GM21381 (cell line): ENCODE results near the gene DBX2.
"Not testable (repeated sequence)": the region's sequence is repeated elsewhere in the genome, so short reads cannot be mapped to it uniquely, and the experiment has no call there.

Experiments
- ATAC-seq: cut with Tn5 transposase; IDR thresholded peaks from one replicate; pipeline ENCODE4 v1.9.1; 2021; ENCODE audit warnings: mild to moderate bottlenecking, moderate library complexity; ENCODE audit not compliant: unreplicated experiment

Gene DBX2

DNA sequence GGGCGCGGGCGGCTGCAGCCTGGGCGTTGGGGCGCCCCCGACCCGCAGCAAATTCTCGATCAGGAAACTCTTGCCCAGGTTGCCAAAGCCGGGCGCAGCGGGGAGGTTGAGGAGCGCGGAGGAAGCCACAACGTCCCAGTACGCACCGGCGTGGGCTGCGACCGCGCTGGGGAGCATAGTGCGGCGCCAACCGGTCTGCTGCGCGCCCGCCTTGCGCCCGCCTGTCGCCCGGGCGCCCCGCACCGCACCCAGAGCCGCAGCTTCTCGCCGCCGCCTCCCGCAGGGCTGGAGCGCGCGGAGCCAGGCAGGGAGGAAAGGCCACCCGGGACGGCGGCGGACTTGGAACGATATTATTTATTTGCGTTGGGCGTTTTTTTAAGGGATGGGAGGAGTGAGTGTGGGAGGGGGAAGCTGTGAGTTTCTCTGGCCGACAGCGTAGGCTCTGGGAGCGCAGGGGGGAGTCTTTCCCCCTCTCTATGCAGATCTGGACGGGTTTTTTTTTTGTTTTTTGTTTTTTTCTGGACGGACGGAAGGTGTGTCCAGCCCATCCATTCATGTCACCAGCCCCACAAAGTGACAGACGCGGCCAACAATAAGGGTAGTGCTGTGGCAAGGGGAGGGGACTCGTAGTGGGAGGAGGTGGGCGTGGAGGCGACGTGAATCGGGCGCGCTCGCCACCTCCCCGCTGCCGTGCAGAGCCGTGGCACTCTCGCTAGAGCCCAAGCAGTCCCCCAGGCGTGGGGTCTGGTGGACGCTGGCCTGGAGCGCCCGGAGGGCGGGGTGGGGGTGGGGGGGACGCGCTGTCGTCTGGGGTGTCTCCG, at the start of gene DBX2:
TSS of gene DBX2 (minus strand) at position 349 of the 821 bp plus-strand sequence. CDS start at position 177, 172 bp downstream.
- ATAC-seq: no peak

DNA sequence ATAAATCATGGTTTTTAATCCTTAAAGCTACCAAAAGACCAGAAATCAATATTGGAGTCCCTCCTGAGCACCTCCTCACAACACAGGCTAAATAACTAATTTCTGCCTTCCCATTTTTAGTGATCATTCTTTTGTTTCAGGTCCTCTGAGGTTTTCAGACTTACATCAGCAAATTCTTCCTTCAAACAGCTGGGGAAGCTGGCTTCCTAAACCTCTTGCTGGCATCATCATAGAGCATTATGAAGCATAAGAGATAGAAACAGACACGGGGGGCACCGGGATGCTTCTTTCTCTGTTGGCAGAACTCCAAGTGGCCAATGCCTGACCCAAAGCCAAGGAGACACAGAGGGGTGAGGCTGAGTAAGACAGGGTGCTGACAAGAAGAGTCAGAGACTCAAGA, 47.9 kb upstream of the DBX2 start:
- ATAC-seq: no peak

DNA sequence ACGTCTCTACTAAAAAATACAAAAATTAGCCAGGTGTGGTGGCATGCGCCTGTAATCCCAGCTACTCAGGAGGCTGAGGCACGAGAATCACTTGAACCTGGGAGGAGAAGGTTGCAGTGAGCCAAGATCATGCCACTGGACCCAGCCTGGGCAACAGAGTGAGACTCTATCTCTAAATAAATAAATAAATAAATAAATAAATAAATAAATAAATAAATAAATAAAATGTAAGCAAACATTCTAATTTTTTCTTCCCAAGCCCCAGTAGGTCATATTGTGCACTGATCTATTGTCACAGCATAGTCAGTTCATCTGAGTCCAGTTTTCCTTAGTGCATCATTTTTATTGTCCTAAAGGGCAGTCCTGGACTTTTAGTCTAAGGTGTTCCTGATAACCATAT, 44.5 kb upstream of the DBX2 start:
- not testable (repeated sequence) for ATAC-seq

DNA sequence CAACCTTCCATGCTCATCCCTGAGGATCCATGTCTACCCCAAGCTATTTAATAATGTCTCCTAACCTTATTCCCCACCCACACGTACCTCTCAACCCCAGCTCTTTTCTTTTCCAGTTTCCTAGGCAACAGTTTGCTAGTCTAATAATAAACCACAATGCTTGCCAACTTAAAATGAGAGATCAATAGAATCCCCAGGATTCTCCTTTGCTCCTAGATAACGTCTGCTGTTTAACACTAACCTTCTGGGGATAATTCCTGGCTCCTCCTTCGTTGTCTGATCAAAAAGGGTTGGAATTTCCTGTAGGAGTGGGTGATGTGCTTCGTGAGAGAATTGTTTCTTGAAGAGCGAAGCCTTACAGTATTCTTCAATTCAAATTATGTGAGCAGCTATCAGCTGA, 42.2 kb upstream of the DBX2 start:
- ATAC-seq: no peak

DNA sequence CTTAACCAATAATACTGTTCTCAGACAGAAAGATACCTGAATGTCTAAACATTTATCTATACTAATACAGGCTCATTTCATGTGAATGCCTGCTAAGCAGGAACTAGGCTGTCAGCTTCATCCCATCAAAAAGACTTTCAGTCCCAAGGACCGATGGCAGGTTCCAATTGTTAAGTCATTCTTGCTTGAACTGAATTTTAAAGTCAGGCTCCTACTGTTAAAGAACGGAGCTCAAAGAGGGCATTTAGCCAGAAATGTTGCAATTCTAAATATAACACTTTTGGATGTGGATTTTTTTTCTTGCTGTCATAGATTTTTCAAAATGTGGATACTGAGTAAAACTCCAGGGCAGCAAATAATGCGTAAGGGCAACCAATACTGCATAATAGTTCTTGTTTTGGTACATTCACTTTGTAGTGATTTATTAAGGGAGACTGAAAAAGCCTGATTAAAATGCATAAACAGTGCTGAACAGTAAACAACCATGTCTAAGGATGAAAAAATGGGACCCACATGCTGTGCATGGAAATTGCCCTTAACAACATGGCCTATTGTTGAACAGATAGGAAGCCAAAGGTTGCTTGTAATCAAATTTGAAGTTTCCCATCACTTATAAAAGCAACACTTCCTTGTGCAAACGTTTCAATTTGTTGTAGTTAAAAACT, 38.6 kb upstream of the DBX2 start:
- ATAC-seq: no peak

DNA sequence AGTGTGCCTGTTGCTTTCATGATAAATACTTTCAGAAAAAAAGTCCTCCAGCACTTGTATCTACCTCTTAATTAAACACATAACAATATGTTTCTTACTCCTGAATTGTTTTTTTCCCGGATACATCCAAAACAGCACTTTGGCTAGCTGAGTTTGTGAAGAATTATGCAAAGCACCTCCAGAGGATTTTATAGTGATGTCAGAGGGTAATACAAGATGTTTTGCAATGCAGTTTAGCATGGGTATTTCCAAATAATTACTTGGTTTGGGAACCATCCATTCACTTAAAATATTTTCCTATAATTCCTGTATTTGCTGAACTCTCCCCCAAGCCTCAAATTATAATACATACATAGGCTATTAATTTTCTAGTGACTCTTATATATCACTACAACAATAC, 37.7 kb upstream of the DBX2 start:
- ATAC-seq: no peak

DNA sequence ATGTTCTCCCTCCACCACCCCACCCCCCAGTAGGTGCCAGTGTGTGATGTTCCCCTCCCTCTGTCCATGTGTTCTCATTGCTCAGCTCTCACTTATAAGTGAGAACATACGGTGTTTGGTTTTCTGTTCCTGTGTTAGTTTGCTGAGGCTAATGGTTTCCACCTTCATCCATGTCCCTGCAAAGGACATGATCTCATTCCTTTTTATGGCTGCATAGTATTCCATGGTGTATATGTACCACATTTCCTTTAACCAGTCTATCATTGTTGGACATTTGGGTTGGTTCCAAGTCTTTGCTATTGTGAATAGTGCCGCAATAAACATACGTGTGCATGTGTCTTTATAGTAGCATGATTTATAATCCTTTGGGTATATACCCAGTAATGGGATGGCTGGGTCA, 33.3 kb upstream of the DBX2 start:
- not testable (repeated sequence) for ATAC-seq

DNA sequence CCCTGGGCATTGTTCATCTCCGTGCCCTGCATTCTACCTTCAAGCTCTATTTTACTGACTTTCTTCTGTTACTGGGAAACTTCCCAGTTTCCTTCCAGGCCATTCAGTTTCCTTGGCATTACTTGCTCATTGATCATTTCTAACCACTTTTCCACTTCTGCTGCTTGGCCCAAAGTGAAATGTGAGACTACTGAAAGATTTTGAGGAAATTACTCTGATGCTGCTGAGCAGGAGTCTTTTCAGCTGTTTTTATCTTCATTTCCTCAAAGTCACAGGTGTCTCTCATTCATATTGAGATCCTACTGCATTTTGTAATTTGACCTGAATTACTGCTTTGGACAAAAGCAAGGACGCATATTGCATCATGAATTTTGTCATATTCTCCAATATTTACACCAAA, 26.4 kb upstream of the DBX2 start:
- ATAC-seq: no peak

DNA sequence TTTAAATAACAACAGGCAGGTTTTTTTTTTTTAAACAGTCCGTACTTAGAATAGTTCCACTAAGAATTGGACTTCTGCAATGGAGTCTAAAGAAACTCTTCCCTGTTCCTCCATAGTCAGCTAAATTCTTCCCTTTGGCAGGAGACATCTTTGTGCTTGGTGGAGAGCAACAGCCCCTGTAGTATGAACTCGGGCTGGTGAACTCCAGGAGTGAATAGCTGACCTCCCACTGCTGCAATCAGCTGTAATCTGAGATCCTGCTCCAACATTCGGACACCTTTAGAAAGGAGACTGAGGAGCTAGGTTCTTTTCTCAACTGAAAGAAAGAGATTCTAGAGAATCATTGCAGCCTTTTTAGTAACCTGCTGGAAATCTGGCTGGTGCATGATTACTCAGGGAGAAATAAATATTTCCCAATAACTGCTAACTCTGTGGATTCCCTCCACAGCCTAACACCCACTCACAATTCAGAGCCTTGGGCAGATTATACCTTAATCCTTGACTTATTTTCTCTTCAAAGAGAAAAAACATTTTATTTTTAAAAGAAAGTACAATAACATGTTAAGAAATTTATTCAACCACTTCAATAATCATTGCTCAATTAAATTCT, 25.6 kb upstream of the DBX2 start:
- ATAC-seq: no peak

DNA sequence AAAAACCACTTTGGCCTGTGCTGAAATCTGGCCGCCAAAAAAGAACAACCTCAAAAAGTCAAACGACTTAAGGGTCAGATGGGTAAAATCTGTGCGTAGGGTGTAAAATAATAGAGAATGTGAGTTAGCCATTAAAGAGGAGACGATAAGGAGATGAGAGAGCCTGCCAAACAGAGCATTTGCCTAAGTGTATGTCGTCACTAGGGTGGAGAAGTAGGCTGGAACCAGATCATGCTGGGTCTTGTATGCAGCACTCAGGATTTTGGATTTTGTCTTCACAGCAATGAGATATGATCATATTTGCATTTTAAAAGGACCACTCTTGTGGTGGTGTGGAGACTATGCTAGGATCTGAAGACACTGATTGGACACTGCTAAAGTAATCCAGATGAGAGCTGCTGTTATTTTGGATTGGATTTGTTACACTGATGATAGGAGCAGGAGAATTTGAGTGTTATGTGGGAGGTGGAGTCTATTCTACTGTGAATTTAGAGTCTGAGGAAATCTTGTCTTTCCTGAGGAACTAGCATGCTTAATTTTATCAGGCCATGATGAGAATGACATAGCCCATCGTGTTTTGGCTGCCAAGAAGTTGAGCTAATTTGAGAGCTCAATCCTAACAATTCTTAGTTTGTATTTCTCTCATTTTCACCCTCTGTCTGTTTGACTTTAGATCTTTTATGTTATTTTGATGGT, 24.8 kb upstream of the DBX2 start:
- ATAC-seq: no peak

DNA sequence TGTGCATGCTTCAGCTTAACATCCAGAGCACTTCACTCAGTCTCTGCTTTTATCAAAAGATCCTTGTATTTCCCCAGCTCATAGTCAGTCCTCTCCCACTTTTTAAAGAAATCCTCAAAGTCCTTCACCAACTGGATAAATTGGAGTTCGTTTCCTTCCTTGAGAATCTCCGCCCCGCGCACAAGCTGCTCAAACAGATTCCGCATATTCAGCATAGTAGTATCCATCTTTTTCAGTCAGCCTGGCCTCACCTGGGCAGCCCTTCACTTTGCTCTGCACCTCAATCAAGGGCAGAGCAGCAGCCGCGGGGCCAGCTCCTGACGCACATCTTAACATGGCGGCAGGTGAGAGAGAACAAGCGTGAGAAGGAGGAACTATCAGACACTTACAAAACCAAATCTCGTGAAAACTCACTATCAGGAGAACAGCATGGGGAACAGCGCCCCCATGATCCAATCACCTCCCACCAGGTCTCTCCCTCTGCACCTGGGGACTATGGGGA, 14.3 kb upstream of the DBX2 start:
- no peak for ATAC-seq

DNA sequence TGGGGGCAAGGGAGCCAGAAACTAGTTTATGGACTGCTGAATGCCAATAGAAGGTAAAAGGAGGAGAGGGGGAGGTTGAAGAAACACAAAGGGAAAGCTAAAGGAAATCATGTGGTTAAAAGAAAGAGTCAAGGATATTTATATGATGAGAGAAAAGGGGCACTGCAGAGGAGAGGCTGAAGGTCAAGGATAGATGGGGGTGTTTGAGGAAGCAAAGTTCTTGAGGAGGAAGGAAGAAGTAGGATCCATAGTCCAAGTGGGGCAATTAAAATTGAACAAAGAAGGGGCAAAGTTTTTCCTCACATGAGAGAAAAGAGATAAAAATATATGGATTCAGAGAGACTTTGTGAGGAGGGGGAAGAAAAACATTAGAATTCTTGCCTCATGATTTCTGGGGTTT, 10.1 kb upstream of the DBX2 start:
- no peak for ATAC-seq

DNA sequence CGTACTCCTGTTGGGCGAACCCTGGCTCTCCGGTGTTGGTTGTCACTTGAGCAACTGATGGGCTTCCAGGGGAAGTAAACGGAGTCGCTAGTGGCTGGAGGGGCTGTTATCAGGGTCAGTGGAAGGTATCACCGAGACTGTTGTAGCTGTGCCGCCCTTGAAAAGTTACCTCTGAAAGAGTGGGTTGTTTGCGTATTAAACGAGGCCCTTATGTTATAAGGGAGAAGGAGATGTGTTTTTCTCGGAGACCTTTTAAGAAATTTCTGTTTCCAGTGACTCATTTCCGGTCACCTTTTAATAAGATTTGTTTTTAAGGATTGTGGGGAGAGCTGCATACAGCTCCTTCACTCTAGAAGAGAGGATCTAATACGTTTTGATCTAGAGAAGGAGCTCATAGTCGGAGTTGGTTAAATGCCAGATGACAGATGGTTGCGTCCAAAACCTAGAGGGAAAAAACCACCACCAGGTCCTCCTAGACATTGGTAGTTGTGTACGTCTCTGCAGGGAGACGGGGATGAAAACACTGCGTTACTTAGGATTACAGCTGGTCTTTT, 750 bp upstream of the DBX2 start:
- ATAC-seq: no peak

DNA sequence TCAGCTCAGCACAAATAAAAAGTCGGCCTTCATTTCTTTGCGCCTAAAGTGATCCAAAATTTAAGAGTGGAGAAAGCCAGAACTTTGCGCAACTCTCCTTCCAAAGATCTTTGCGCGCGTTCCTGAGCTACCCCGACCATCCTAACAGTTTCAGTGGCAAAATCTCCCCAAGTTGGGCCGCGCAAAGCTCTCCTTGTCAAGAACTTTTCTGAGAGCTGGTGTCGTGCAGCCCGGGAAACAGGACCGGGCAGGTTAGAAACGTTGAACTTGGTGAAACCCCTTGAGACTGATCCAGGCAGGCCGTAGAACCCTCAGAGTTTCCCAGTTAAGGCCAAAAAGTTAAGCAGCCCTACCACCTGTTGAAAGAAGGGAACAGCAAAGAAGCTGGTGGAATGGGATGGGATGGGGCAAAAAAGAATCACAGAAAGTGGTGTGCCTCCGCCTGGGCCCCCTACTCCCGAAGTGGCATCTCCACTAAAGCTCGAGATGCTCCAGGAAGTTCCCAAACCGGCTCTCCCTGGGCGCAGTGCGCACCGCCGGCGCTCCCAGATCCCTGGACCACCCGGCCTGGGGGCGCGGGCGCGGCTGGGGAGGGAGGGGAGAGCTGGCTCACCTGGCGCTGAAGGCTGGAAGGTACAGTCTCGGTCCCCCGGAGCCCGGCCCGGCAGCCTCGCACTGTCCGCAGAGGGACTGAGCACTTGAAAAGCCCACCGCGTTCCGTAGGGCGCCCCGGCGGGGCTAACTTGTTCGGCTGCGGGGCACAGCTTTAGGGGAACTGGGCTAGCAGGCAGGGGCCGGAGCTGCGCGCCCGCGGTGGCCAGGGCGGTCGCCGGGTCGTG, 768 bp downstream of the DBX2 start:
- ATAC-seq: no peak

DNA sequence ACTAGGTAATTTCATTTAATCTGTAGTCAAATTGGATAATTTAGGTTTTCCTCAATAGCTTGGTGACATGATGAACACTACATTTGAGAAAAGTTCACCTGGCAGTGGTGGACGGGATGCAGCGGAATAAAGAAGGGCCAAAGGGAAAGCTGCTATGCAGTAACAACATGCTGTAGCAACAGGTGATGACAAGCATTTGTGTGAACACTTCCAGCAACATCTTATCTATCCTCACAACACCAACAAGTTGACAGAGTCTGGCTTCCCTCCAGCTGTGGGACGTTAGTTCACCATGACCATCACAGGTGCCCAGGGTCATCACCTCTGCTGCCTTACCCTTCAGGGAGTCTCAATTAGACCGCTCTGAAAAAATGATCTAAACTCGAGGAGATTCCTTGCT, 8.3 kb downstream of the DBX2 start:
- ATAC-seq: no peak

DNA sequence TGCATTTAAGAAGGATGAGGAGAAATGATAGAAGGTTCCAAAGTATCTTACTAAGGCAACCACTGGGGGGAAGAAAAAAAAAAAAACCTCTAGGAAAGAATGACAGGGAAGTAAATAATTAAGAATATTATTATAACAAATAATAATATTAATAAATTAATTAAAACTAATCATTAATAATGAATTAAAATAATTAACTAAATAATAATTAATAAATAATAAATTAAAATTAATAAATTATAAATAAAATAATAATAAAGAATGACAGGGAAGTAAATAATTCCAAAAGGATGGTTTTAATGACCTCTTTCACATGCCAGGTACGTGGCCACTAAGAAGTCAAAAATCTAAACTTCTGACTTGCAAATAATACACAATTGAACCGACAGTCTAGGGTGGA, 9.9 kb downstream of the DBX2 start:
- ATAC-seq: no peak

DNA sequence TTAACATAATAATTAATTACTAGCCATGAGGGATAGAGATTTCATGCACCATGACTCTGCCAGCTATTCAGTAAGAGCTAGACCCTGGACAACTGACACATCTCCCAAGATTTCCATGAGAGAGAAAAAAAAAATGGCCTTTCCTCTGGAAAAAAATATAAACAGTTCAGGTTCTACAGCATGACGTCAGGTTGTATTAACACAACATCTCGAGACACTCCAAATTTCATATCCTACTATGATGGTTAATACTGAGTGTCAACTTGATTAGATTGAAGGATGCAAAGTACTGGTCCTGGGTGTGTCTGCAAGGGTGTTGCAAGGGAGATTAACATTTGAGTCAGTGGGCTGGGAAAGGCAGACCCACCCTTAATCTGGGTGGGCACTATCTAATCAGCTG, 11.1 kb downstream of the DBX2 start:
- no peak for ATAC-seq

DNA sequence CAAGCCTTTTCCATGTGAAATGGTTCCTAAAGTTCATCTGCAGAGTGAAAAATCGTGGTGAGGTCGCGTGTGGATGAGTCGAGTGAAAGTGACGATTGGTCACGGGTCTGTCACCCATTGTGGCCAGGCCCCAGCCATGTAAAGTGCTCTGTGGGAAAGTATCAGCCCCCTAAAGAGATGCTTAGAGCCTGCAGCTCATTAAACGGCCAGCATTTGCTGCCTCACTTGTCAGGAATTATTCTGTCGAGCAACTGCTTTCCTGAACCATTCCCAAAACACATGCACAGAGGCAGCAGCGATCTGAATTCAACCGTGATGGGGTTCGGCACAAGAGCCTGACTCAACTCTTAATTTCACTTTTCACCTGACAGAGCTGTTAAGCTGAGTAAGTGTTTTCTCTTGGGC, 16.0 kb downstream of the DBX2 start:
- ATAC-seq: no peak

DNA sequence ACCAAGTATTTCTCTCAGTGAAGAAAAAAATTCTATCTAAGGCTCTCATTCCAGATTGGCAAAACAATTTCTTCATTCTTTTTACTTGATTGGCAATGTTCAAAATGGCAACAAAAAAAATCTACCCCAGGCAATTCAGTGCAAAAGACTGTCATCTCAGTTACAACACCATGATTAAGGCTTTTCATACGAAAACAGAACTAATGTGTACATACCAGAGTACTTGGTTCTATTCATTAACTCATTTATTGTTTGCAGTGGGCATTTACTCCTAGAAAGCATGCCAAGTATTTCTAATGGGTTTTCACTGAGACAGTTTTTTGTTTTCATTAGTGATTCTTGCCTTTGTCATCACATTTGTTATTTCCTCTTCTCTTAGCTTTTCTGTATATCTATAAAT, 33.0 kb downstream of the DBX2 start:
- no peak for ATAC-seq

DNA sequence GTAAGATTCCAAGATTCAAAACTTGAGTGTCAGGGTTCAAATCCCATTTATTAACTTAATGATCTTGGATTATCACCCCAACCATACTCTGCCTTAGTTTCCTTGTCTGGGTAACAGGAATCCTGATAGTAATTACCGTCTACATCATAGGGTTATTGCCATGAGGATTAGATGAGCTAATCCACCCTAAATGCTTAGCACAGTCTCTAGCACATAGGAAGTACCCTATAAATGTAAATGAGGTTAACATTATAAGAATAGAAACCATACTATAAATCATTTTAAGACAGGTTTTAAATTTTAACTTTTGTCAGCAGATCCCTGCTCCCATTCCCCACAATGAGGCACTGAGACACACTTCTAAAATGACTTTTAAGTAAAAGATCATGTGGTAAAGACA, 36.5 kb downstream of the DBX2 start:
- no peak for ATAC-seq
